Activated naive CD4-positive, alpha-beta T cell treated with anti-CD3 and anti-CD28 coated beads, Interleukin-2, amount 50 U/mL, for 72 hours (primary cell): ENCODE measurements around the gene DNPEP. TPM values are rescaled to one million over a fixed set of nuclear protein-coding genes. Genes with fewer than 3 reads are reported as not detected.

Source experiments
- ATAC-seq, 2 donors: fragments of 150-1000 bp; cut with Tn5 transposase; 2 replicates each; pipeline ENCODE4 v1.10.0; 2021; ENCODE audit warnings: mild to moderate bottlenecking in 2 of 2, moderate library complexity in 2 of 2
- DNase-seq, 2 donors: peaks; one replicate each; pipeline ENCODE4 v3.0.0; 2021 to 2022; ENCODE audit warnings: low spot score in 2 of 2
- H3K27ac Mint-ChIP-seq, 2 donors: one replicate each; pipeline ENCODE4 v1.8.0; 2022; ENCODE audit warnings: mild to moderate bottlenecking in 2 of 2, mixed read lengths in 2 of 2
- H3K36me3 Mint-ChIP-seq, 2 donors: one replicate each; pipeline ENCODE4 v1.8.0; 2022; ENCODE audit warnings: mixed read lengths in 2 of 2
- H3K9me3 Mint-ChIP-seq, 2 donors: one replicate each; pipeline ENCODE4 v1.8.0; 2022; ENCODE audit warnings: mixed read lengths in 2 of 2
- total RNA-seq, 2 donors: library from RNA; stranded (reverse); gene quantifications; one replicate each; pipeline ENCODE4 v1.2.3, GENCODE V29; 2022

Gene DNPEP
- total RNA-seq, 2 donors from 2014 or later, result 61.1 to 96.0 TPM

GRCh38 chr2:219353129-219353528, 34.6 kb downstream of the DNPEP start:
- ATAC-seq (no peak), DNase-seq (no peak)
- no peaks in the 10 kb centered on the region for H3K9me3 Mint-ChIP-seq
- no peak overlapping the region for H3K27ac Mint-ChIP-seq
- no peaks in the 10 kb centered on the region for H3K36me3 Mint-ChIP-seq

- Mint-ChIP-seq H3K27ac (no peak overlapping the region), H3K9me3 (no peaks in the 10 kb centered on the region), H3K36me3 (no peaks in the 10 kb centered on the region)
- peak in 1 of 2 donors; percentile 80 for DNase-seq
- peak; percentile 77 to 89 for ATAC-seq
Observed at GRCh38 chr2:219352448-219353023, 35.2 kb downstream of the DNPEP start.

- no peak for DNase-seq
- Mint-ChIP-seq H3K27ac (no peak overlapping the region), H3K36me3 (no peaks in the 10 kb centered on the region), H3K9me3 (no peaks in the 10 kb centered on the region)
- no peak for ATAC-seq
Observed at GRCh38 chr2:219350710-219351221, 36.9 kb downstream of the DNPEP start.

- ATAC-seq (no peak), DNase-seq (no peak)
- no peaks in the 10 kb centered on the region for H3K9me3 Mint-ChIP-seq
- H3K27ac Mint-ChIP-seq, result no peak overlapping the region
- no peaks in the 10 kb centered on the region for H3K36me3 Mint-ChIP-seq
Observed at GRCh38 chr2:219350215-219350614, 37.5 kb downstream of the DNPEP start.

- ATAC-seq (no peak), DNase-seq (no peak)
- Mint-ChIP-seq H3K9me3 (no peaks in the 10 kb centered on the region), H3K27ac (peak overlapping the region in 1 of 2 donors; percentile 44), H3K36me3 (no peaks in the 10 kb centered on the region)
Observed at GRCh38 chr2:219344751-219345430, 42.8 kb downstream of the DNPEP start.

- DNase-seq (no peak), ATAC-seq (no peak)
- Mint-ChIP-seq H3K36me3 (peaks cover 7 to 15% of the 10 kb centered on the region in 2 donors), H3K27ac (no peak overlapping the region), H3K9me3 (peaks cover 9 to 19% of the 10 kb centered on the region in 2 donors)
Observed at GRCh38 chr2:219335373-219335786, 52.3 kb downstream of the DNPEP start.

- no peak for DNase-seq
- H3K36me3 Mint-ChIP-seq, result peaks cover 7 to 15% of the 10 kb centered on the region in 2 donors
- no peak overlapping the region for H3K27ac Mint-ChIP-seq
- H3K9me3 Mint-ChIP-seq, result peaks cover 9 to 19% of the 10 kb centered on the region in 2 donors
- no peak for ATAC-seq
Observed at GRCh38 chr2:219334076-219334475, 53.6 kb downstream of the DNPEP start.

- no peak for ATAC-seq
- DNase-seq, result no peak
- peaks cover 9 to 19% of the 10 kb centered on the region in 2 donors for H3K9me3 Mint-ChIP-seq
- H3K27ac Mint-ChIP-seq, result no peak within 1 kb of the TSS
- H3K36me3 Mint-ChIP-seq, result peaks cover 7 to 15% of the 10 kb centered on the region in 2 donors
Observed at GRCh38 chr2:219332542-219332941, 55.2 kb downstream of the DNPEP start, which contains the start of gene RESP18. RESP18 (minus strand) TSS chr2:219332744.

- ATAC-seq, result no peak
- H3K27ac Mint-ChIP-seq, result no peak overlapping the region
- peaks cover 7 to 15% of the 10 kb centered on the region in 2 donors for H3K36me3 Mint-ChIP-seq
- peak in 1 of 2 donors; percentile 44 for DNase-seq
- H3K9me3 Mint-ChIP-seq, result peaks cover 9 to 19% of the 10 kb centered on the region in 2 donors
Observed at GRCh38 chr2:219331560-219332213, 56.0 kb downstream of the DNPEP start.

GRCh38 chr2:219327719-219328118, 60.0 kb downstream of the DNPEP start:
- Mint-ChIP-seq H3K36me3 (peaks cover 0 to 5% of the 10 kb centered on the region in 2 donors), H3K27ac (no peak overlapping the region), H3K9me3 (peaks cover 0 to 5% of the 10 kb centered on the region in 2 donors)
- ATAC-seq, result no peak
- DNase-seq, result no peak

- no peaks in the 10 kb centered on the region for H3K9me3 Mint-ChIP-seq
- H3K27ac Mint-ChIP-seq, result no peak overlapping the region
- H3K36me3 Mint-ChIP-seq, result no peaks in the 10 kb centered on the region
- DNase-seq, result no peak
- no peak for ATAC-seq
Observed at GRCh38 chr2:219325657-219326315, 61.9 kb downstream of the DNPEP start.

- H3K9me3 Mint-ChIP-seq, result no peaks in the 10 kb centered on the region
- no peak overlapping the region for H3K27ac Mint-ChIP-seq
- DNase-seq (no peak), ATAC-seq (no peak)
- no peaks in the 10 kb centered on the region for H3K36me3 Mint-ChIP-seq
Observed at GRCh38 chr2:219325136-219325535, 62.6 kb downstream of the DNPEP start.

- no peaks in the 10 kb centered on the region for H3K36me3 Mint-ChIP-seq
- no peaks in the 10 kb centered on the region for H3K9me3 Mint-ChIP-seq
- H3K27ac Mint-ChIP-seq, result no peak overlapping the region
- no peak for ATAC-seq
- DNase-seq, result no peak
Observed at GRCh38 chr2:219323434-219323833, 64.3 kb downstream of the DNPEP start.

Other genes with a start within 250 kb of the DNPEP start
- gene NHEJ1, start 227.1 kb downstream of the DNPEP start, total RNA-seq, result 10 to 100 TPM; 20.9 to 25.0 TPM
- 1 to 10 TPM; 1.5 to 2.8 TPM for gene SLC23A3, start 217.9 kb downstream of the DNPEP start, total RNA-seq
- gene CNPPD1, start 211.0 kb downstream of the DNPEP start, total RNA-seq, result 10 to 100 TPM; 46.9 to 48.0 TPM
- 100 to 1,000 TPM in 1 of 2 donors, 10 to 100 TPM in 1; 93.0 to 120 TPM for gene RETREG2, start 209.6 kb downstream of the DNPEP start, total RNA-seq
- gene ZFAND2B, start 181.1 kb downstream of the DNPEP start, total RNA-seq, result 10 to 100 TPM; 25.6 to 66.5 TPM
- 10 to 100 TPM; 27.8 to 46.2 TPM for gene ABCB6, start 169.0 kb downstream of the DNPEP start, total RNA-seq
- gene ATG9A, start 158.3 kb downstream of the DNPEP start, total RNA-seq, result 10 to 100 TPM; 49.1 to 80.6 TPM
- 100 to 1,000 TPM; 168 to 178 TPM for gene ANKZF1, start 158.1 kb downstream of the DNPEP start, total RNA-seq
- 1 to 10 TPM; 2.7 to 6.1 TPM for gene GLB1L, start 142.5 kb downstream of the DNPEP start, total RNA-seq
- gene STK16, start 142.4 kb downstream of the DNPEP start, total RNA-seq, result 10 to 100 TPM; 25.8 to 36.9 TPM
- gene TUBA4B, start 134.7 kb downstream of the DNPEP start, total RNA-seq, result not detected
- 100 to 1,000 TPM; 240 to 410 TPM for gene TUBA4A, start 134.0 kb downstream of the DNPEP start, total RNA-seq
- gene DNAJB2, start 108.5 kb downstream of the DNPEP start, total RNA-seq, result 10 to 100 TPM; 59.7 to 67.2 TPM
- 1 to 10 TPM in 1 of 2 donors, under 1 TPM in 1; 0.09 to 3.1 TPM for gene PTPRN, start 78.5 kb downstream of the DNPEP start, total RNA-seq
- not detected for gene RESP18, start 55.2 kb downstream of the DNPEP start, total RNA-seq
- not detected for gene DES, start 30.5 kb upstream of the DNPEP start, total RNA-seq
- gene SPEG, start 46.9 kb upstream of the DNPEP start, total RNA-seq, result 1 to 10 TPM; 2.2 to 2.8 TPM
- 10 to 100 TPM; 29.1 to 34.1 TPM for gene GMPPA, start 111.0 kb upstream of the DNPEP start, total RNA-seq
- under 1 TPM; 0.16 to 0.98 TPM for gene ASIC4, start 126.6 kb upstream of the DNPEP start, total RNA-seq
- gene CHPF, start 155.9 kb upstream of the DNPEP start, total RNA-seq, result 10 to 100 TPM; 13.2 to 16.7 TPM
- gene TMEM198, start 156.1 kb upstream of the DNPEP start, total RNA-seq, result 1 to 10 TPM; 1.8 to 6.1 TPM
- gene OBSL1, start 183.6 kb upstream of the DNPEP start, total RNA-seq, result 1 to 10 TPM; 1.9 to 8.9 TPM
- gene INHA, start 184.4 kb upstream of the DNPEP start, total RNA-seq, result under 1 TPM in 1 of 2 donors, not detected in 1; 0.23 TPM
- gene STK11IP, start 209.9 kb upstream of the DNPEP start, total RNA-seq, result 10 to 100 TPM; 28.5 to 53.0 TPM
- gene SLC4A3, start 239.7 kb upstream of the DNPEP start, total RNA-seq, result not detected